HEK293 (cell line): ENCODE measurements around the gene RAB20.
A peak's percentile ranks its signal among the peaks of the same experiment; 100 is the strongest.

Experiments used
- CTCF ChIA-PET: fragments of 350-600 bp; formaldehyde crosslinking; extraction: SDS; loops from one replicate; lab custom pipeline; 2021; ENCODE audit warnings: antibody characterized with exemption; lab: Yijun Ruan, JAX
- POLR2A ChIA-PET: fragments of 300-600 bp; formaldehyde crosslinking; extraction: SDS; loops from one replicate; lab custom pipeline; 2020; ENCODE audit warnings: antibody characterized with exemption, inconsistent platforms; lab: Yijun Ruan, JAX
- H3K27ac ChIP-seq: fragments of 200-500 bp; sonication (Bioruptor generic); 2 replicates; pipeline ENCODE4 v1.5.1; 2014; ENCODE audit warnings: low read depth, low read length, control low read depth, inconsistent platforms; ENCODE audit errors: extremely low read depth
- H3K36me3 ChIP-seq, 2 experiments: fragments of 200-500 bp in 1 of 2; sonication (Bioruptor generic) in 1 of 2; 1 replicate in 1 of 2; 2 replicates in 1 of 2; pipeline ENCODE4 v1.5.1; 2014 to 2017; ENCODE audit warnings: inconsistent platforms in 2 of 2, low read length in 2 of 2; ENCODE audit not compliant: control insufficient read depth in 2 of 2, insufficient read depth in 1 of 2
- H3K4me1 ChIP-seq: fragments of 200-500 bp; sonication (Bioruptor generic); 2 replicates; pipeline ENCODE4 v1.5.1; 2014; ENCODE audit warnings: mild to moderate bottlenecking, low read length, inconsistent platforms; ENCODE audit not compliant: control insufficient read depth, insufficient read depth
- H3K4me3 ChIP-seq: 2 replicates; pipeline ENCODE4 v1.5.1; 2011; ENCODE audit warnings: low read depth, mild to moderate bottlenecking, control low read depth, low read length, moderate library complexity
- H3K9me3 ChIP-seq: fragments of 200-500 bp; sonication (Bioruptor generic); 2 replicates; pipeline ENCODE4 v1.5.1; 2014; ENCODE audit warnings: low read depth, low read length, inconsistent platforms; ENCODE audit not compliant: control insufficient read depth, insufficient read depth
- BCL11B ChIP-seq: fragments of 450-650 bp; formaldehyde crosslinking; IDR thresholded peaks from 2 replicates; pipeline ENCODE4 v1.5.1; 2016; ENCODE audit warnings: low read depth, missing biosample characterization, missing genetic modification characterization
- GLIS2 ChIP-seq: fragments of 450-650 bp; formaldehyde crosslinking; IDR thresholded peaks from 2 replicates; pipeline ENCODE4 v1.5.1; 2016; ENCODE audit warnings: missing biosample characterization, missing genetic modification characterization
- HOXA7 ChIP-seq: sonication (generic); formaldehyde crosslinking; IDR thresholded peaks from 2 replicates; pipeline ENCODE4 v1.8.1; 2022; ENCODE audit warnings: missing genetic modification reagents, borderline replicate concordance
- KLF10 ChIP-seq: fragments of 450-650 bp; IDR thresholded peaks from 2 replicates; pipeline ENCODE4 v1.5.1; 2018; ENCODE audit warnings: missing biosample characterization, mild to moderate bottlenecking, missing genetic modification characterization
- OSR2 ChIP-seq: fragments of 450-650 bp; formaldehyde crosslinking; IDR thresholded peaks from 2 replicates; pipeline ENCODE4 v1.5.1; 2016; ENCODE audit warnings: missing biosample characterization, missing genetic modification characterization
- SALL2 ChIP-seq: fragments of 450-650 bp; formaldehyde crosslinking; IDR thresholded peaks from 2 replicates; pipeline ENCODE4 v1.5.0; 2017; ENCODE audit warnings: missing biosample characterization, mild to moderate bottlenecking, missing genetic modification characterization, borderline replicate concordance
- ZNF112 ChIP-seq: fragments of 450-650 bp; formaldehyde crosslinking; IDR thresholded peaks from 2 replicates; pipeline ENCODE4 v1.5.0; 2017; ENCODE audit warnings: missing biosample characterization, missing genetic modification characterization
- ZNF146 ChIP-seq: fragments of 450-650 bp; formaldehyde crosslinking; IDR thresholded peaks from 2 replicates; pipeline ENCODE4 v1.5.1; 2016; ENCODE audit warnings: missing biosample characterization, missing genetic modification characterization
- ZNF169 ChIP-seq: fragments of 450-650 bp; formaldehyde crosslinking; IDR thresholded peaks from 2 replicates; pipeline ENCODE4 v1.5.1; 2016; ENCODE audit warnings: missing biosample characterization, missing genetic modification characterization
- ZNF23 ChIP-seq: fragments of 450-650 bp; formaldehyde crosslinking; IDR thresholded peaks from 2 replicates; pipeline ENCODE4 v1.5.1; 2016; ENCODE audit warnings: missing biosample characterization, missing genetic modification characterization, borderline replicate concordance
- ZNF274 ChIP-seq, 2 experiments: fragments of 200-500 bp in 1 of 2; fragments of 450-650 bp in 1 of 2; sonication (Bioruptor generic) in 1 of 2; formaldehyde crosslinking in 1 of 2; IDR thresholded peaks; 2 replicates each; pipeline versions ENCODE4 v1.5.1 to v1.6.1; 2014 to 2016; ENCODE audit warnings: borderline replicate concordance in 1 of 2, inconsistent platforms in 1 of 2, low read length in 1 of 2, missing biosample characterization in 1 of 2, missing genetic modification characterization in 1 of 2
- ZNF335 ChIP-seq: fragments of 450-650 bp; formaldehyde crosslinking; conservative IDR thresholded peaks from 2 replicates; pipeline ENCODE4 v1.5.1; 2016; ENCODE audit warnings: missing biosample characterization, missing genetic modification characterization
- ZNF366 ChIP-seq: fragments of 450-650 bp; formaldehyde crosslinking; conservative IDR thresholded peaks from 2 replicates; pipeline ENCODE4 v1.5.1; 2016; ENCODE audit warnings: missing biosample characterization, missing genetic modification characterization
- ZNF37A ChIP-seq: fragments of 450-650 bp; IDR thresholded peaks from 2 replicates; pipeline ENCODE4 v1.5.1; 2018; ENCODE audit warnings: missing biosample characterization, missing genetic modification characterization
- ZNF521 ChIP-seq: fragments of 450-650 bp; formaldehyde crosslinking; IDR thresholded peaks from 2 replicates; pipeline ENCODE4 v1.5.1; 2017; ENCODE audit warnings: missing biosample characterization, mild to moderate bottlenecking, missing genetic modification characterization
- ZNF558 ChIP-seq: fragments of 450-650 bp; formaldehyde crosslinking; IDR thresholded peaks from 2 replicates; pipeline ENCODE4 v1.5.1; 2016; ENCODE audit warnings: missing biosample characterization, missing genetic modification characterization
- ZNF561 ChIP-seq: fragments of 450-650 bp; IDR thresholded peaks from 2 replicates; pipeline ENCODE4 v1.5.1; 2018; ENCODE audit warnings: missing biosample characterization, missing genetic modification characterization, borderline replicate concordance
- ZNF677 ChIP-seq: fragments of 450-650 bp; IDR thresholded peaks from 2 replicates; pipeline ENCODE4 v1.5.0; 2018; ENCODE audit warnings: missing biosample characterization, mild to moderate bottlenecking, missing genetic modification characterization, moderate library complexity
- TF ChIP-seq, protein P1 (sequence below): fragments of 450-650 bp; IDR thresholded peaks from 2 replicates; pipeline ENCODE4 v1.5.1; 2018; ENCODE audit warnings: missing biosample characterization, mild to moderate bottlenecking, missing genetic modification characterization
- TF ChIP-seq, protein P2 (sequence below): fragments of 450-650 bp; formaldehyde crosslinking; IDR thresholded peaks from 2 replicates; pipeline ENCODE4 v1.5.1; 2016; ENCODE audit warnings: missing biosample characterization, missing genetic modification characterization, low read depth
- TF ChIP-seq, protein P3 (sequence below): fragments of 450-650 bp; formaldehyde crosslinking; IDR thresholded peaks from 2 replicates; pipeline ENCODE4 v1.5.1; 2016; ENCODE audit warnings: missing biosample characterization, missing genetic modification characterization
- TF ChIP-seq, protein P4 (sequence below): fragments of 450-650 bp; formaldehyde crosslinking; IDR thresholded peaks from 2 replicates; pipeline ENCODE4 v1.5.1; 2016; ENCODE audit warnings: missing biosample characterization, missing genetic modification characterization
- TF ChIP-seq, protein P5 (sequence below): fragments of 450-650 bp; formaldehyde crosslinking; IDR thresholded peaks from 2 replicates; pipeline ENCODE4 v1.5.1; 2016; ENCODE audit warnings: missing biosample characterization, missing genetic modification characterization
- TF ChIP-seq, protein P6 (sequence below): fragments of 450-650 bp; formaldehyde crosslinking; IDR thresholded peaks from 2 replicates; pipeline ENCODE4 v1.5.1; 2017; ENCODE audit warnings: missing biosample characterization, missing genetic modification characterization

The RAB20 gene, protein sequence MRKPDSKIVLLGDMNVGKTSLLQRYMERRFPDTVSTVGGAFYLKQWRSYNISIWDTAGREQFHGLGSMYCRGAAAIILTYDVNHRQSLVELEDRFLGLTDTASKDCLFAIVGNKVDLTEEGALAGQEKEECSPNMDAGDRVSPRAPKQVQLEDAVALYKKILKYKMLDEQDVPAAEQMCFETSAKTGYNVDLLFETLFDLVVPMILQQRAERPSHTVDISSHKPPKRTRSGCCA

DNA sequence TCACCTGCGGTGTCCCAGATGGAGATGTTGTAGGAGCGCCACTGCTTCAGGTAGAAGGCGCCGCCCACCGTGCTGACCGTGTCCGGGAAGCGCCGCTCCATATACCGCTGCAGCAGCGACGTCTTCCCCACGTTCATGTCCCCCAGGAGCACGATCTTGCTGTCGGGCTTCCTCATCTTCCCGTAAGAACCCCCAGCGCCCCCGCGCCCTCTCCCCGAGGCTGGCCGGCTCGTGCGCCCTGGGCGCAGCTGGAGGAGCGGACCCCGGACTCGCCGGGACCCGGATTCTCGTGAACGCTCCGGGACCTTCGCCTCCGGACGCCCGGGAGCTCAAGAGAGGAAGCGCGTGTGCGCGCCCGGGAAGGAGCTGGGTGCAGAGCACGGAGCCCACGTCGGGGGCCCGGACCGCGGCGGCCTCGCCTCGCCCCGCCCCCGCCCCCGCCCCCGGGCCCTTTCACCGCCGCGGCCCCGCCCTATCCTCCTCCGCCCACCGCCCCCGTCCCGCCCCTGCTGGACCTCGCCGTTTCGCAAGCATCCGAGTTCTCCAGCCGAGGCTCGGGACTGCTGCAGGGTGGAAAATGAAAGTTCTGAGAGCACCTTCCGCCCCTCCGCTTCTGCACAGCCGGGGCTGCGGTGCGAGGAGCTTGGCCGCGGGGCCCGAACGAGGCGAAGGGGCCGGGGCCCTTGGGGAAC, at the start of gene RAB20:
TSS of gene RAB20 (minus strand) at position 379 of the 692 bp plus-strand sequence. CDS start at position 176, 203 bp downstream.
- H3K4me1 ChIP-seq, result peaks cover 6% of the 10 kb centered on the region; the same call in 1 of the 2 replicates
- H3K27ac ChIP-seq, result peak within 1 kb of the TSS; percentile 11; the same call in 1 of the 2 replicates
- CTCF ChIA-PET, result interaction anchor here (0.6 to 2.0 kb wide), 2 partner anchors 10 to 27 kb away, joined by 3 to 6 read pairs; no protein-coding TSS in a partner anchor
- no peaks in the 10 kb centered on the region for H3K9me3 ChIP-seq
- POLR2A ChIA-PET, result interaction anchor here (0.6 to 1.2 kb wide), 5 partner anchors 14 to 214 kb away, joined by 3 read pairs; no protein-coding TSS in a partner anchor
- no peaks in the 10 kb centered on the region for H3K36me3 ChIP-seq
- peak within 1 kb of the TSS; percentile 53 for H3K4me3 ChIP-seq
- no peak for TF ChIP-seq ZNF366 (tag by site-specific recombination)
- TF ChIP-seq OSR2, result no peak
- no peak for TF ChIP-seq ZNF677 (tag by site-specific recombination)
- TF ChIP-seq GLIS2 (tag by site-specific recombination), result peak; percentile 66
- TF ChIP-seq ZNF37A (tag by site-specific recombination), result no peak
- TF ChIP-seq, protein P1, sequence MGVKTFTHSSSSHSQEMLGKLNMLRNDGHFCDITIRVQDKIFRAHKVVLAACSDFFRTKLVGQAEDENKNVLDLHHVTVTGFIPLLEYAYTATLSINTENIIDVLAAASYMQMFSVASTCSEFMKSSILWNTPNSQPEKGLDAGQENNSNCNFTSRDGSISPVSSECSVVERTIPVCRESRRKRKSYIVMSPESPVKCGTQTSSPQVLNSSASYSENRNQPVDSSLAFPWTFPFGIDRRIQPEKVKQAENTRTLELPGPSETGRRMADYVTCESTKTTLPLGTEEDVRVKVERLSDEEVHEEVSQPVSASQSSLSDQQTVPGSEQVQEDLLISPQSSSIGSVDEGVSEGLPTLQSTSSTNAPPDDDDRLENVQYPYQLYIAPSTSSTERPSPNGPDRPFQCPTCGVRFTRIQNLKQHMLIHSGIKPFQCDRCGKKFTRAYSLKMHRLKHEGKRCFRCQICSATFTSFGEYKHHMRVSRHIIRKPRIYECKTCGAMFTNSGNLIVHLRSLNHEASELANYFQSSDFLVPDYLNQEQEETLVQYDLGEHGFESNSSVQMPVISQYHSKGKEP (tag by site-specific recombination), result no peak
- no peak for TF ChIP-seq SALL2
- TF ChIP-seq, protein P2, sequence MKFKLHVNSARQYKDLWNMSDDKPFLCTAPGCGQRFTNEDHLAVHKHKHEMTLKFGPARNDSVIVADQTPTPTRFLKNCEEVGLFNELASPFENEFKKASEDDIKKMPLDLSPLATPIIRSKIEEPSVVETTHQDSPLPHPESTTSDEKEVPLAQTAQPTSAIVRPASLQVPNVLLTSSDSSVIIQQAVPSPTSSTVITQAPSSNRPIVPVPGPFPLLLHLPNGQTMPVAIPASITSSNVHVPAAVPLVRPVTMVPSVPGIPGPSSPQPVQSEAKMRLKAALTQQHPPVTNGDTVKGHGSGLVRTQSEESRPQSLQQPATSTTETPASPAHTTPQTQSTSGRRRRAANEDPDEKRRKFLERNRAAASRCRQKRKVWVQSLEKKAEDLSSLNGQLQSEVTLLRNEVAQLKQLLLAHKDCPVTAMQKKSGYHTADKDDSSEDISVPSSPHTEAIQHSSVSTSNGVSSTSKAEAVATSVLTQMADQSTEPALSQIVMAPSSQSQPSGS (tag by site-specific recombination), result no peak
- no peak for TF ChIP-seq ZNF558 (tag by site-specific recombination)
- TF ChIP-seq BCL11B, result no peak
- TF ChIP-seq ZNF169, result no peak
- TF ChIP-seq, protein P3, sequence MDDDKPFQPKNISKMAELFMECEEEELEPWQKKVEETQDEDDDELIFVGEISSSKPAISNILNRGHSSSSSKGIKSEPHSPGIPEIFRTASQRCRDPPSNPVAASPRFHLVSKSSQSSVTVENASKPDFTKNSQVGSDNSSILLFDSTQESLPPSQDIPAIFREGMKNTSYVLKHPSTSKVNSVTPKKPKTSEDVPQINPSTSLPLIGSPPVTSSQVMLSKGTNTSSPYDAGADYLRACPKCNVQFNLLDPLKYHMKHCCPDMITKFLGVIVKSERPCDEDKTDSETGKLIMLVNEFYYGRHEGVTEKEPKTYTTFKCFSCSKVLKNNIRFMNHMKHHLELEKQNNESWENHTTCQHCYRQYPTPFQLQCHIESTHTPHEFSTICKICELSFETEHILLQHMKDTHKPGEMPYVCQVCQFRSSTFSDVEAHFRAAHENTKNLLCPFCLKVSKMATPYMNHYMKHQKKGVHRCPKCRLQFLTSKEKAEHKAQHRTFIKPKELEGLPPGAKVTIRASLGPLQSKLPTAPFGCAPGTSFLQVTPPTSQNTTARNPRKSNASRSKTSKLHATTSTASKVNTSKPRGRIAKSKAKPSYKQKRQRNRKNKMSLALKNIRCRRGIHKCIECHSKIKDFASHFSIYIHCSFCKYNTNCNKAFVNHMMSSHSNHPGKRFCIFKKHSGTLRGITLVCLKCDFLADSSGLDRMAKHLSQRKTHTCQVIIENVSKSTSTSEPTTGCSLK (tag by site-specific recombination), result no peak
- no peak for TF ChIP-seq ZNF521 (tag by site-specific recombination)
- no peak for TF ChIP-seq ZNF146
- no peak for TF ChIP-seq ZNF274 (IDR thresholded peaks at IDR 0.05; ENCODE audit: low read length)
- no peak for TF ChIP-seq ZNF274 (tag by site-specific recombination; IDR thresholded peaks at IDR 0.05; ENCODE audit: borderline replicate concordance)
- no peak for TF ChIP-seq HOXA7 (CRISPR knock-in tag)
- no peak; the same call in 1 of the 2 replicates for TF ChIP-seq ZNF335 (tag by site-specific recombination)
- no peak for TF ChIP-seq ZNF112 (tag by site-specific recombination)
- TF ChIP-seq, protein P4, sequence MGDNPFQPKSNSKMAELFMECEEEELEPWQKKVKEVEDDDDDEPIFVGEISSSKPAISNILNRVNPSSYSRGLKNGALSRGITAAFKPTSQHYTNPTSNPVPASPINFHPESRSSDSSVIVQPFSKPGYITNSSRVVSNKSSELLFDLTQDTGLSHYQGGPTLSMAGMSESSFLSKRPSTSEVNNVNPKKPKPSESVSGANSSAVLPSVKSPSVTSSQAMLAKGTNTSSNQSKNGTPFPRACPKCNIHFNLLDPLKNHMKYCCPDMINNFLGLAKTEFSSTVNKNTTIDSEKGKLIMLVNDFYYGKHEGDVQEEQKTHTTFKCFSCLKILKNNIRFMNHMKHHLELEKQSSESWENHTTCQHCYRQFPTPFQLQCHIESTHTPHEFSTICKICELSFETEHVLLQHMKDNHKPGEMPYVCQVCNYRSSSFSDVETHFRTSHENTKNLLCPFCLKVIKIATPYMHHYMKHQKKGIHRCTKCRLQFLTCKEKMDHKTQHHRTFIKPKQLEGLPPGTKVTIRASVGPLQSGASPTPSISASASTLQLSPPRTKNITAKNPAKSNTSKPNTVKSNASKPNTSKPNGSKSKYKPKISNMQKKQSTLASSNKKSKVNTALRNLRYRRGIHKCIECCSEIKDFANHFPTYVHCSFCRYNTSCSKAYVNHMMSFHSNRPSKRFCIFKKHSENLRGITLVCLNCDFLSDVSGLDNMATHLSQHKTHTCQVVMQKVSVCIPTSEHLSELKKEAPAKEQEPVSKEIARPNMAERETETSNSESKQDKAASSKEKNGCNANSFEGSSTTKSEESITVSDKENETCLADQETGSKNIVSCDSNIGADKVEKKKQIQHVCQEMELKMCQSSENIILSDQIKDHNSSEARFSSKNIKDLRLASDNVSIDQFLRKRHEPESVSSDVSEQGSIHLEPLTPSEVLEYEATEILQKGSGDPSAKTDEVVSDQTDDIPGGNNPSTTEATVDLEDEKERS (tag by site-specific recombination), result no peak
- TF ChIP-seq, protein P5, sequence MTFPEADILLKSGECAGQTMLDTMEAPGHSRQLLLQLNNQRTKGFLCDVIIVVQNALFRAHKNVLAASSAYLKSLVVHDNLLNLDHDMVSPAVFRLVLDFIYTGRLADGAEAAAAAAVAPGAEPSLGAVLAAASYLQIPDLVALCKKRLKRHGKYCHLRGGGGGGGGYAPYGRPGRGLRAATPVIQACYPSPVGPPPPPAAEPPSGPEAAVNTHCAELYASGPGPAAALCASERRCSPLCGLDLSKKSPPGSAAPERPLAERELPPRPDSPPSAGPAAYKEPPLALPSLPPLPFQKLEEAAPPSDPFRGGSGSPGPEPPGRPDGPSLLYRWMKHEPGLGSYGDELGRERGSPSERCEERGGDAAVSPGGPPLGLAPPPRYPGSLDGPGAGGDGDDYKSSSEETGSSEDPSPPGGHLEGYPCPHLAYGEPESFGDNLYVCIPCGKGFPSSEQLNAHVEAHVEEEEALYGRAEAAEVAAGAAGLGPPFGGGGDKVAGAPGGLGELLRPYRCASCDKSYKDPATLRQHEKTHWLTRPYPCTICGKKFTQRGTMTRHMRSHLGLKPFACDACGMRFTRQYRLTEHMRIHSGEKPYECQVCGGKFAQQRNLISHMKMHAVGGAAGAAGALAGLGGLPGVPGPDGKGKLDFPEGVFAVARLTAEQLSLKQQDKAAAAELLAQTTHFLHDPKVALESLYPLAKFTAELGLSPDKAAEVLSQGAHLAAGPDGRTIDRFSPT, result no peak
- TF ChIP-seq, protein P6, sequence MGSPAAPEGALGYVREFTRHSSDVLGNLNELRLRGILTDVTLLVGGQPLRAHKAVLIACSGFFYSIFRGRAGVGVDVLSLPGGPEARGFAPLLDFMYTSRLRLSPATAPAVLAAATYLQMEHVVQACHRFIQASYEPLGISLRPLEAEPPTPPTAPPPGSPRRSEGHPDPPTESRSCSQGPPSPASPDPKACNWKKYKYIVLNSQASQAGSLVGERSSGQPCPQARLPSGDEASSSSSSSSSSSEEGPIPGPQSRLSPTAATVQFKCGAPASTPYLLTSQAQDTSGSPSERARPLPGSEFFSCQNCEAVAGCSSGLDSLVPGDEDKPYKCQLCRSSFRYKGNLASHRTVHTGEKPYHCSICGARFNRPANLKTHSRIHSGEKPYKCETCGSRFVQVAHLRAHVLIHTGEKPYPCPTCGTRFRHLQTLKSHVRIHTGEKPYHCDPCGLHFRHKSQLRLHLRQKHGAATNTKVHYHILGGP (tag by site-specific recombination), result no peak
- TF ChIP-seq ZNF23 (tag by site-specific recombination), result no peak
- peak; percentile 80 for TF ChIP-seq KLF10 (tag by site-specific recombination)
- TF ChIP-seq ZNF561 (tag by site-specific recombination), result no peak
